GM19463 (cell line): Measurements from ENCODE around the gene TLCD2.
A peak's percentile ranks its signal among the peaks of the same experiment; 100 is the strongest.
"Not testable (repeated sequence)": the region's sequence is repeated elsewhere in the genome, so short reads cannot be mapped to it uniquely, and the experiment has no call there.

Experiments used
- ATAC-seq: cut with Tn5 transposase; IDR thresholded peaks from one replicate; pipeline ENCODE4 v1.9.1; 2021; ENCODE audit warnings: mild to moderate bottlenecking, moderate library complexity; ENCODE audit not compliant: unreplicated experiment

TLCD2 gene

DNA sequence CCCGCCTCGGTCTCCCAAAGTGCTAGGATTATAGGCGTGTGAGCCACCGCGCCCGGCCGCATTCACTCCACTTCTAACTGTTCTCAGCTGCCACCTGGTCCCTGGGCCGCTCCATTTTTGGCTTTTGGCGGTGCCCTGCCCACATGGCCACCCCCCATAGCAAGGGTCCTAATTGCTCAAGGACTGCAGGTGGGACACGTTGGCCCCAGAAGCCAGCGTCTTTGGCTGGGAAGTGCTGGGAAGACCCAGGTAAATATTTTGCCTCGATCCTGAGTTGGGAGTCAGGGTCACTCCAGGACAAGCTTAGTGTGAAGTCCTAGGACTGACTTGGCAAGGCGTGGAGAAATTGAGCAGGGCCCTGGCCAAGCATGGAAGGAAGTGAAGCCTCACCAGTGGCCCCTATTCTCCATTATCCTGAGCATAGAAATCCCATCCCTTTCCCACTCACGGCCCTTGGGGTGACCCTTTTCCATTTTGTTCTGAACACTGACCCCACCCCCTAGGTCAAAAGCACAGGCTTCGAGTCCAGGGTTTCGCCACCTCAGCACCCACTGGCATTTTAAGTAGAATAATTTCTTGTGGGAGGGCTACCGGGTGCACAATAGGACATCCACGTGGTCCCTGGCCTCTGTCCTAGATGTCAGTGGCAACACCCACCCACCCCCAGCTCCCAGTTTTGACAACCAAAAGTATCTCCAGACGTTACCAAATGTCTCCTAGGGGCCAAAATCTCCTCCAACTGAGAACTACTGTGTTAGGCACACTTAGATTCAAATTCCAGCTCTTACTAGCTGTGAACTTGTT is 8.4 kb upstream of the TLCD2 start:
- no peak for ATAC-seq

DNA sequence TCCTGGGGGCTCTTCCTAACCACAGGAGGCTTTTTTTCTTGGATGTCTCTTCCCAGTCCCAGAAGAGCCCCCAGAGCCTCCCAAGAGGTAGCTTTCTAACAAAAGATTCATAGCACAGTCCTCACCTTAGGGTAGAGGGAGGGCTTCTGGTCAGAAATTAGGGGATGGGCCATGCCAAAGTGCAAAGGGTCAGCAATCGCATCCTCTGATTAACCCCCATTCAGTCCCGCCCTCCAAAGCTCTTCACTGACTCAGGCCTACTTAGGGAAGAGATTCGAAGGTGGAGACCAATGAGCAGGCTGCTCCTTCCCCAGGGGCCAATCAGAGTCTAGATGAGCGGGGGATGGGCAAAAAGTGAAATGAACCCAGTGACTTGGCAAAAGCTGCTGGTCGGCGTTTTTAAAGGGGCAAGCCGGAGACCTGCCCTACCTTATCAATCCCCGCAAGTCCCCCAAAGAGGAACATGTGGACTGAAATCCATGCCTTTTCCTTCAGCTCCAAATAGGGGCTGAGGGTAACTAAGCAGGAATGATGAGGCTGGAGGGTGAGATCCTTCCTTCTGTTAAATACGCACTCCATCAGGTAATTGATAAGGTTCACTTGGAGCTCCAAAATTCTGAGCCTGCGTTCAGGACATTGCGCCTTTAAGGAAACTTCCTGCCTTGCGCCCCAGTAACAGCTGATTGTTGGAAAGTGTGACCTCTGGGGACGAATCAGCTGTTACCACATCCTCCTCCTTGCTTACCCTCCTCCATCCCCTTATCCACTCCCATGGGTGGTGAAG is 6.9 kb upstream of the TLCD2 start:
- peak; percentile 40 for ATAC-seq

DNA sequence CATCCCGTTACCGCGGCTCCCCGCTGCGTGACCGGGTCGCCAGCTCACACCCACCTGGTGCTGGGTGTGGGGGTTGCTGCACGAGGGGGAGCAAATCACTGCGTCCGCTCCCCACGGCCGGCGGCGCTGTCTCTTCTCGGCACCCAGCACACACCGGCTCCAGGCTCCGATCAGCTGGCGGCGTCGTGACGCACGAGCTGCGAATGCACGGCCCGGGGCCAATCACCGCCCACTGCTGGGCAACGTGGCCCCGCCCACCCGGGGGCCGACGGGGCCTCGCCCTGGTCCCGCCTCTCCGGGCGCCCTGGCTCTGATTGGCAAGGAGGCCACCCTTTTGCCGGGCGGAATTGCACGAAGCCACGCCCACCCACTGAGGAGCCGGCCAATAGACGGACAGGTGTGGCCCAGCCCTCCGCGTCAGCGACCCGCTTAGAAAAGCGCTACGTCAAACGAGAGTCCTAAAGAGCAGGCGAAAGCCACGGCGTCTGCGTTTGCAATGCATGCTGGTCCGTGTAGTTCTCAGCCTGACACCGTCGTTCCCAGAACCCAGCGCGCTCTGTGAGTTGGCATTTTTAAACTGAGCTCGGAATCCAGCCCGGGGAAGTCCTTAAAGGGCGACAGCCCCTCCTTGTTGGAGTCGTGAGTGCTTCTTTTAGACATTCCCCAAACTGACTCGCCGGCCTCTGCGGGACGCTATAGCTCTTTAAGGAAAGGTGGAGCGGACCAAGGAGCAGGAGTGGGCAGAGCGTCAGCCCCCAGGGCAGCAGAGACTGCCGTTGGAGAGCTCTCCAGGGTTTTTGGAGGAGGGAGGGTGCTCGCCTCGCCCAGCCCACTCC is 6.1 kb upstream of the TLCD2 start:
- peak; percentile 74 for ATAC-seq

DNA sequence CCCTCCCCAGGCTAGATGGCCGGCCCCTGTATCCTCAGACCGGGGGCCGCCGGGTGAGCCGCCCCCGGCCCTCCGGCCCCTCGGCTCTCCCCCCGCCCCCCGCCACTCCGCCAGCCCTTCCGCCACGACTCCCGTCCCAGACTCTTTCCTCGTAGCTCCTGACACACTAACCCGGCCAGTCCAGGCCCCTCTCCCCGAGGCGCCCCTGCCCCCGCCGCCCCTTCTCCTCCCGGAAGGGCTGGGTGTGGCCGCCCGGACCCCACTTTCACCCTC is 5.6 kb upstream of the TLCD2 start:
- no peak for ATAC-seq

DNA sequence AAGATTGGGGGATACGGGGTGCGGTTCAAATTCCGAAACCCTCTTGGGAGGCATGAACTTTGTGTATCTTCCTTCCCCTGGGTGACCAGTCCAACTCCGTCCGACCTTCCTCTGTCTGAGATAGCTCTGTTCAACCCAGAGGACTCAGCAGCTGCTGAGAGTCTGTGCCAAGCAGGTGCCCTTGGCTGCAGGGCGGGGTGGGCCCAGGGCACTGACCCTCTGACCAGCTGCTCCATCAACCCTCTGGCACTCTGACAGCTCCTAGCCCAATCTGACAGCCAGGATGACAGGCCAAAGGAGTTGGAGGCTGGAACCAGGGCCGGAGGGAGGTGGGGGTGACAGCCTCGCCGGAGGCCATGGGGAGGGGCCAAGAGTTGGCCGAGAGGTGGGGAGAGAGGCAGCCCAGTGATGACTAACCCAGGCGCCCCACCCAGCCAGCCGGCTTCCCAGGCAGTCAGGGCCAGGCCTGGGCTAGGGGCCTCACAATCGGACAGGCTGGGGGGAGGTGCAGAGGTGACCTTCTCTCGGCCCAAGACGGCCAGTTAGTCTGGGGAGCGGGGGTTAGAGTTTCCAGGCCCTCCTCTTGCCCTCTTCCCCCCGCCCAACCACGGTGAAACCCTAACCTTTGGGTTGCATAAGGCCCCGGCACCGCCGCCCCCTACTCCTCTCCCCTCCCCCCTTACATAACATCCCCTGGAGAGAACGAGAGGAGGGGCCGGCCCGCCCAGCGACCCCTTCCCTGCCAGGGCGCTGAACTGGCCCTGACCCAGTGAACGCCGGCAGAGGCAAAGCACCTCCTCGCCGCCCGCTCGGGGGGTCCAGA is 5.0 kb upstream of the TLCD2 start:
- ATAC-seq, result no peak

DNA sequence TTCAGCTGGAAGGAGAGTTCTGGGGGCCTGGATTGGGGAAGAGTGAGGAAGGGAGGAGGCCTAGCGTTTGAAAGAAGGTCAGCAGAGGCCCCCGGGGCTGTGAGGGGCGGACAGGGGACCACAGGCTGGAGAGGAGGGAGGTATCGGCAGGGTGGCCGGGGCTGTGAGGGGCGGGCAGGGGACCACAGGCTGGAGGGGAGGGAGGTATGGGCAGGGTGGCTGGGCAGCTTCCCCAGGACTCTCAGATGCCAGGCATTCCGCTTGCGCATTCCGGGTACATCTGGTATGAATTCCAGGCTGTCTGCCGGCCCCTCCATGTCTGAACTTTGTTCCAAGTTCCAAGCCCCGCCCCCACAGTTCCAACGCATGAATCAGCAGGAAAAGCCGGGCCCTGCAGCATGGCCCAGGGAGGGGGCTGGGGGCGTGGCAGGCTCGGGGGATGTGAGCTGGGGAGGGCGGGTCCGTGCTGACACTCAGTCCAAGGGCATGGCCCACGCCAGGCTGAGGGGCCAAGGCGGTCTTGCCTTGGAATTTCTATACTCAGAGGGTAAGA is 4.3 kb upstream of the TLCD2 start:
- ATAC-seq, result no peak

DNA sequence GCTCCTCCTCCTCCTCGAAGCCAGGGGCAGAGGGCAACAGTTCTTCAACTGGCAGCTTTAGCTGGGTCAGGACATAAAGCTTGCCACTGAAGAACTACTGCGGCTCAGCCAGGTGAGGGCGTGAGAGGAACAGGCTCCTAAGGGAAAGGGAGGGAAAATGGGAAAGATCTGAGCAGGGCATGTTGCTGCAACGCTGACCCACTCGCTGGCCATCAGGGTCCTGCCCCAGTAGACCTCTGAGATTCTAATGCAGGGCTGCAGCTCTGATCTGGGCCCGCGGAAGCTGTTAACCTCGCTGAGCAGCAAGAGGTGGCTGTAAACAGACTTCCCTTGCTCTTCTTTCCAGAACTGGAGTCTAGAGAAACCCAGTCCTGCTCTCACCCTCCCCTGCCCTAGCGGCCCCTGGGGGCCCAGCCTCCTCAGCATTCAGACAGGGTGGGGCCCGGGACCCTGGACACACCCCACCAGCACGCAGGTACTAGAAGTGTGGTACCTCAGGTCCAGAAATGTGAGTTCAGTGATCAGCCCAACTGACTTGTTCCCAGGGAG is 3.8 kb upstream of the TLCD2 start:
- ATAC-seq, result no peak

DNA sequence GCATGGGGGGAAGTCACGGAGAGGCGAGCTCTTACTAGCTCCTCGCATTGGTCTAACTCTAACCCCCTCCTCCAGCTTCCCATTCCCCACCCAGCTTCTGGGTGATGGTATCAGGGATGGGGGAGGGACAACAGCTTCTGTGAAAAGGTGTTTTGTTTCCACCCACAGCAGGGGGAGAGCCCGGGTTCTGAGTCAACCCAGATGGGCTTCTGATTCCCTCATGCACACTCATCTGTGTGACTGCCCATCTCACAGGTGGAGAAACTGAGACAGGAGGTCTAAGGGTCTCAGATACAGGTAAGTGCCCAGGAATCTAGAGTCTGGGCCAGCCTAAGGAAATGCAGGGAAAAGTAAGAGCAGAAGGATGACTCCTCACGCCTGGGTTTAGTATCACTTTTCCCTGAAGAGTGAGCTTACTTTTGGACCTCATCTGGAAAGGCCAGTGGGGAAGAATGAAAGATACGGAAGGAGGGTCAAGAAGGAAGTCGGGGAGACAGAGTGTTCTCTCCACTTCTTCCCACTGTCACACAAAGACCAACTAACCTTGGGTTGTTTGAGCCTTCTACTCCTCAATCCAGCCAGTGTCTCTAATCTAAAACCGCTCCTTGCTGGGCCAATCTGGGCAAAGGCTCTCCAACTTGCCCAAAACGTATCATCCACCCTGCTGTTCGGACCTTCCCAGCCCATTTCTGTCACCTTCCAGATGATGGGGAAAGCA is 3.1 kb upstream of the TLCD2 start:
- no peak for ATAC-seq

DNA sequence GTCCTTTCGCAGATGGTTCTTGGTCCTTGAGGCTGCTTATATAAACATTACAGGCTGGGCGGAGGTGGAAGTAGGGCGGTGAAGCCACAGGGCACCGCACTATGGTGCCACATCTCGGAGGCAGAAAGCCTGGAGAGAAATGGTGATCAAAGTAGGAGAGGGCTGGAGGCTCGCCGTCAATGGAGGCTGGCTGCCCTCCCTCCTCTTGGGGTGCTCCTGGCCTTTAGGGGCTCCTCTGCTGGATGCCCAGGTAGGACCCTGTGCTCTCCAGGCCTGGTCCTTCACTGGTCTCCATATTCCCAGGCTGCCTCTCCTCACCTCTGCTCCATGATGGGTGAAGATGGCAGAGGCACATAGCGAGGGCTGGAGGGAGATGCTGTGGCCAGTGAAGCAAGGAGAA is 2.1 kb upstream of the TLCD2 start:
- ATAC-seq, result no peak

DNA sequence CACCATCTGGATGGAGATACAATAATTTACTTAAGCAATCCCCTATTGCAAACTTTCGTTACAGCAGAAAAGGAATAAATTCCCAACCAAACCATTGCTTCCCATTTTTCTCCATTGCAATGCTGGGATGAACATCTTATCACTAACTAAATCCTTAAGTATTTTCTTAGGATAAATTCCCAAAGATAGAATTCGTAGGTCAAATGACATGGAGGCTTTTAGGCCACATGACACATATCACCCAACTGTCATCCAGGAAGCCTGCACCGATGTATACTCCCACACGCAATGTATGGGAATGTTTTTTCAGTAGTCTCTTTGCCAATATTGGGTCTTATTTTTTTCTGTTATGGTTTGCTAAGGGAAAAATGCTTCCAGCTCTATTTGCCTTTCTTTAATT is 1.6 kb upstream of the TLCD2 start:
- no peak for ATAC-seq

DNA sequence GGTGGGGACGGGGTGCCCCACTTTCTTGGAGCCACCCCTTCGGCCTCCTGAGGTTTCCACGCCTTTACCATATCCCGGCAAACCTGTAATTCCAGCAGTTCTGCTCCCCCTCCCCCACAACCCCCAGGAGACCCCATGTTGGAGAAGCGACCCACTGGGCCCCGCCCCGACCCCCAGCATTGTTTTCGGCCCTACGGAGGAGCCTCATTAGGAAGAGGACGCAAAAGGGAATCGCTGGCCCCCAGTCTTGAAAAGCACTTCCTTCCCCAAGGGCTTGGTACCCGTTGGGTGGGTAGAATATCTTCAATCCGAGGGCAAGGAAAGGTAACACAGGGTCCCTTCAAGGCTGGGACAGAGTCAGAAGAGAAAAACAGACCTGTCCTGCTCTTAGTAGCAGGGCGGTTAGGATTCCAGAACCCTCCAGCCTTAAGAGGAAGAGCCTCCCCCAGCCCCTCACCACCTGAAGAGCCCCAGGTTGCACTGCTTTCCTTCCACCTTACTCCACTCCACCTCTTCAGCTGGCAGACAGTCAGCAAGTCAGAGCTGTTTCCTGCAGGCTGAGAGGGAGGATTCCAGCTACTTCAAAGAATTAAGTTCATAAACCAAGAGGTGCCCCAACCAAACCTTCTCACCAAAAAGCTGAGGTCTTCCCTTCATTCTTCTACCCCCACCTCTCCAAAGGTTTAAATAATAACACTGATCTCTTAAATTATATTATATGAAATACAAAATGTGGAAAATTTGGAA is 803 bp upstream of the TLCD2 start:
- ATAC-seq, result no peak

DNA sequence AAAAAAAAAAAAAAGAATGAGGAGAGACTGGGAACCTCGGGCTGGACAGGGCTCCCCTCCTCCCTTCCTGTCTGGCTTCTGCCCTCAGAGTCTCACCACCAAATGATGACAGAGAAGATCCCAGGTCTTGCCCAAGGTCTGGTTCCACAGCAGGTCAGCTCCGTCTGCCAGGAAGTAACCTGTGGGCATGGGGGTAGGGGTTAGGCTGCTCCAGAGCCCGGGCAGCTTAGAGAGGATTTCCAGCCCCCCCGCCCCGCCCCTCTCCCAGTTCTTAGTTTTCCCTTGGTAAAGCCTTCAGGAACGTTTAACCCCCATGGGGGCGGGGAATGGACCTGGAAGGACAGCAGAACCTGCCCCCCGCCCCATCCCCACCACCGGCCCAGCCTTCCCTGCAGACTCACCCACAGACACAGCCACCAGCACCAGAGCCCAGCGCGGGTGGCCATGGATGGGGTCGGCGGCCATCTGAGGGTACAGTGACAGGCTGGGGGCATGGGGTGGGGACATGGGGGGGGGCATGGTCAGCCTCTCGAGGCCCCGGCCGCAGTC is 700 bp downstream of the TLCD2 start:
- no peak for ATAC-seq

DNA sequence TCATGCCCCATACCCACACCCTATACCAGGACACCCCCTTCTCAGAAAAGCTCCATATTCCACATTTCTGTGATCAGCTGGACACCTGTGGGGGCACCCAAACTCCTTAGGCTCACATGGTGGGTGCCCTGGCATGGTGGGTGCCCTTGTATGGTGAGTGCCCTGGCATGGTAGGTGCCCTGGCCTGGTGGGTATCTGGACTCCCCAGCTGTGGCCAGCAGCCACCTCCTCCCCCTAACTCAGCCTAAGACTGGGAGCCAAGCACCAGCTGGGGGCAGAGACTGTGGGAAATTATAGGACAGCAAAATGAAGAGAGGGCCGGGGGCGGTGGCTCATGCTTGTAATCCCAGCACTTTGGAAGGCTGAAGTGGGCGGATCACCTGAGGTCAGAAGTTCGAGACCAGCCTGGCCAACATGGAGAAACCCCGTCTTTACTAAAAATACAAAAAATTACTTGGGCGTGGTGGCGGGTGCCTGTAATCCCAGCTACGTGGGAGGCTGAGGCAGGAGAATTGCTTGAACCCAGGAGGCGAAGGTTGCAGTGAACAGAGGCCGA is 1.3 kb downstream of the TLCD2 start:
- ATAC-seq, result not testable (repeated sequence)

DNA sequence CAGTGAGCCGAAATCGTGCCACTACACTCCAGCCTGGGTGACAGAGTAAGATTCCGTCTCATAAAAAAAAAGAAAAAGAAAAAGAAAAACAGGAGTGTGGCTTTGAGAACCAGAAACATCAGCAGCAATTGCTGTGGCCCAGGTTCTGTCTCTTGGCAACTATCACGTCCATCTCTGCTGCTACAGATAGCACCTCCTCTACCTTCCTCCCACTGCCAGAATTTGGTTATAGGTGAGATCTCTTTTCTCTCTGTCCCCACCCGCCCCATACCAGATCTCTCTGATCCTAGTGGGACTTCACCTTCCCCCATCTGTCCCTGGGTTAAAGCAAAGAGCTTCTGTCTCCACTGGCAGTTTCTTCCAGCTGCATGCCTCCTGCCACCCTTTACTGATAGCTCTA is 3.1 kb downstream of the TLCD2 start:
- ATAC-seq, result no peak

DNA sequence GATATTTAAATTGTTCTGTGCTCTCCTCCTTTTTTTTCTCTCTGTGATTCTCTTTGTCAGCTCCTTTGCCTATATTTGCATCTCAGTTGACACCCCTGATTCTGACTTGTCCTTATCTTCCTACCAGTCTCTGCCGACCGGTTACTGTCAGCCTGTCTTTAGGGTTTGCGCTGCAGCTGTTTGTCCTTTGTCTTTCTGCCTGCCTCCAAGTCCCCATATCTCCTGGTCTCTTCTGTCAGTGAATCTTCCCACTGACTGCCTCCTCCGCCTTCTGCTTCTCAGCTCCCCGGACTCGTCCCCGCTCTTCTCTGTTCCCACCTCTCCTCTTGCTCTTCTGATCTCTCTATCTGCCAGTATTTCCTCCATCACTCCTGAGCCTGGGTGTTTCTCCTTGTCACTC is 5.2 kb downstream of the TLCD2 start:
- ATAC-seq, result no peak

DNA sequence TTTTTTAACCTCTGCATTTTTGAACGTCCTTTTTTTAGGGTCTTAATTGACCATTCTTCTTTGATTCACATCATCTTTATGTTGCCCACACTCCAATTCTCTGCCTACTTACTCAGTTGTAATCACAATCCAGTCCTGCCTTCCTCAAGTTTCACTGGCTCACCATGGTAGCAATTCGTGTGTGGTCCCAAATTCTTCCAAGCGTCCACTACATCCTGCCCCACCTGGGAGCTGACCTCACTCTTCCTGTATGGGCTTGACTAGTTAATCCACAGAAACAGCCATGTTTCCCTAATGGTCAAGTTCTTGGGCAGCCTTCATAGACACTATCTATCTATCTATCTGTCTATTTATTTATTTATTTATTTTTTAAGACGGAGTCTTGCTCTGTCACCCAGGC is 7.1 kb downstream of the TLCD2 start:
- ATAC-seq, result no peak

DNA sequence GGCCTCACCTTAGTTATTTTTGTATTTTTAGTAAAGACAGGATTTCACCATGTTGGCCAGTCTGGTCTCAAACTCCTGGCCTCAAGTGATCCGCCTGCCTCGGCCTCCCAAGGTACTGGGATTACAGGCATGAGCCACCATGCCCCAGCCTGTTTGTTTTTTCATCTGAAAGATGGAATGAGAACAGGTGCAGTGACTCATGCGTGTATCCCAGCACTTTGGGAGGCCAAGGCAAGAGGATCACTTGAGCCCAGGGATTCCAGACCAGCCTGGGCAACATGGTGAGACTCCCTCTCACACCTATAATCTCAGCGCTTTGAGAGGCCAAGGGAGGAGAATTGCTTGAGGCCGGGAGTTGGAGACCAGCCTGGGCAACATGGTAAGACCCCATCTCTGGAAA is 10.3 kb downstream of the TLCD2 start:
- ATAC-seq, result not testable (repeated sequence)

DNA sequence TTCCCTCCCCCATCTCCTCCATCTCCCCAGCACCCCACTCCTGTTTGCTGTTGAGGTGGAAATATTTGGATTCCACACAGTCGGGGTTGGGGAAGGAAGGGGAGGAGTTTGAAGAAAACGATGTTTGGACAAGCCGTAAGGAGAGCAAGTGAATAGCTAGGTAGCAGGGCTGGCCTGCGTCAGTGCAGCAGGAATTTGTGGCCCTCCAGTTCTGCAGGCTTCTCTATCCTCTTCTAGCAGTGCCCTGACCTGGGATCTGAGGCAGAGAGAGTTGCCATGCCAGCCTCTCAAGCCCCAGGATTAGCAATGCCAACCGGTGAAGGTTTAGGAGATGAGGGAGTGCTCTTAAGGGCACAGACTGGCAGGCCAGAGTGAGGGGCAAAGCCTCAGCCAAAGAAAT is 12.5 kb downstream of the TLCD2 start:
- ATAC-seq, result no peak
